Tibial nerve (tissue), 4 donors: ENCODE data around the gene ZBTB8OS. TPM values are rescaled to one million over a fixed set of nuclear protein-coding genes. Genes with fewer than 3 reads are reported as not detected.
"Not testable (repeated sequence)": the region's sequence is repeated elsewhere in the genome, so short reads cannot be mapped to it uniquely, and the experiment has no call there.

ENCODE experiments used
- DNase-seq, 2 donors: peaks; one replicate each; pipeline ENCODE4 v3.0.0-alpha.2; 2019; ENCODE audit warnings: low spot score in 2 of 2
- H3K27ac ChIP-seq, 4 donors: fragments of 200-600 bp; sonication (generic) in 3 of 4; one replicate each; pipeline ENCODE4 v1.5.1; 2017 to 2019; ENCODE audit warnings: mild to moderate bottlenecking in 1 of 4
- H3K27me3 ChIP-seq, 2 donors: fragments of 200-600 bp; sonication (generic) in 1 of 2; one replicate each; pipeline versions ENCODE4 v1.5.1 to v1.6.0; 2017 to 2019
- H3K36me3 ChIP-seq, 3 donors: fragments of 200-600 bp; sonication (generic); one replicate each; pipeline ENCODE4 v1.5.1; 2018 to 2019
- H3K4me1 ChIP-seq, 4 donors: fragments of 200-600 bp; sonication (generic) in 3 of 4; one replicate each; pipeline ENCODE4 v1.5.1; 2017 to 2019
- H3K4me3 ChIP-seq, 4 donors: fragments of 200-600 bp; sonication (generic) in 3 of 4; one replicate each; pipeline ENCODE4 v1.5.1; 2017 to 2019; ENCODE audit warnings: mild to moderate bottlenecking in 1 of 4, moderate library complexity in 1 of 4
- H3K9me3 ChIP-seq, 4 donors: fragments of 200-600 bp; sonication (generic) in 3 of 4; one replicate each; pipeline ENCODE4 v1.5.1; 2017 to 2019
- CTCF ChIP-seq, 5 experiments: fragments of 200-600 bp in 3 of 5; fragments of 450-650 bp in 2 of 5; sonication (generic) in 3 of 5; IDR thresholded peaks; one replicate each; pipeline ENCODE4 v1.5.1; 2016 to 2019; ENCODE audit warnings: antibody characterized with exemption in 5 of 5, mild to moderate bottlenecking in 3 of 5, moderate library complexity in 2 of 5
- EP300 ChIP-seq, 2 donors: sonication (generic); formaldehyde crosslinking; IDR thresholded peaks; one replicate each; pipeline ENCODE4 v1.6.1; 2017; ENCODE audit warnings: antibody characterized with exemption in 2 of 2, mild to moderate bottlenecking in 1 of 2
- POLR2A ChIP-seq, 2 donors: fragments of 450-650 bp; IDR thresholded peaks; one replicate each; pipeline ENCODE4 v1.6.1; 2017; ENCODE audit warnings: antibody characterized with exemption in 2 of 2, mild to moderate bottlenecking in 2 of 2, moderate library complexity in 2 of 2
- WGBS, 2 donors: methylation state at CpG; one replicate each; pipeline ENCODE4 v1.1.5; 2018; 5-methylcytosine and 5-hydroxymethylcytosine counted together
- total RNA-seq, 4 donors: library from RNA; depleted of rRNA; stranded (reverse); fragments of >200 nt; gene quantifications; one replicate each; pipeline ENCODE4 v1.1.0, GENCODE V29; 2016

ZBTB8OS gene
- total RNA-seq, result 10 to 100 TPM; 12.2 to 38.1 (median 23.8) TPM

- peak; percentile 87 to 93 for DNase-seq
- H3K27me3 ChIP-seq, result no peaks in the 10 kb centered on the region
- H3K9me3 ChIP-seq, result no peaks in the 10 kb centered on the region
- H3K36me3 ChIP-seq, result peaks cover 0 to 35% (median 10%) of the 10 kb centered on the region in 3 donors
- 0 to 1% methylated on average over 21 of the region's 21 CpGs for WGBS, 2 donors
- TF ChIP-seq CTCF (IDR thresholded peaks at IDR 0.05) (peak in 1 of 5 experiments; percentile 17), EP300 (IDR thresholded peaks at IDR 0.05) (peak in 1 of 2 donors; percentile 79), POLR2A (IDR thresholded peaks at IDR 0.05) (peak in 1 of 2 donors; percentile 38)
- H3K4me3 ChIP-seq, result peak within 1 kb of the TSS; percentile 56 to 93 (median 71)
- H3K4me1 ChIP-seq, result peaks cover 0 to 56% (median 25%) of the 10 kb centered on the region in 4 donors
- H3K27ac ChIP-seq, result peak within 1 kb of the TSS; percentile 99 to 100 (median 100)
Observed at GRCh38 chr1:32650248-32650751, at the start of gene ZBTB8OS. Gene ZBTB8OS, minus strand, starts transcription at chr1:32650550. Its CDS starts 21 bp downstream, at chr1:32650529.

- H3K36me3 ChIP-seq, result peaks cover 0 to 20% (median 0%) of the 10 kb centered on the region in 3 donors
- peaks cover 0 to 39% (median 5%) of the 10 kb centered on the region in 4 donors for H3K4me1 ChIP-seq
- not testable (repeated sequence) for H3K9me3 ChIP-seq, DNase-seq, H3K27ac ChIP-seq, H3K4me3 ChIP-seq, H3K27me3 ChIP-seq
- 96% methylated on average over 8 of the region's 8 CpGs for WGBS, 2 donors
Observed at GRCh38 chr1:32696996-32697395, 46.6 kb upstream of the ZBTB8OS start.

GRCh38 chr1:32696041-32696440 is 45.7 kb upstream of the ZBTB8OS start:
- WGBS, 2 donors, result 86 to 89% methylated on average over 9 of the region's 9 CpGs
- Histone ChIP-seq H3K4me3 (no peak overlapping the region), H3K9me3 (no peaks in the 10 kb centered on the region), H3K27ac (no peak overlapping the region), H3K4me1 (peaks cover 0 to 30% (median 1%) of the 10 kb centered on the region in 4 donors), H3K36me3 (peaks cover 0 to 21% (median 0%) of the 10 kb centered on the region in 3 donors), H3K27me3 (no peaks in the 10 kb centered on the region)
- TF ChIP-seq POLR2A (IDR thresholded peaks at IDR 0.05) (no peak), EP300 (IDR thresholded peaks at IDR 0.05) (no peak), CTCF (IDR thresholded peaks at IDR 0.05) (no peak)
- DNase-seq, result no peak

- no peak overlapping the region for H3K4me3 ChIP-seq
- peak; percentile 58 to 73 for DNase-seq
- peak overlapping the region in 1 of 4 donors; percentile 45 for H3K27ac ChIP-seq
- WGBS, 2 donors, result 51 to 57% methylated on average over 13 to 17 of the region's 17 CpGs
- TF ChIP-seq EP300 (IDR thresholded peaks at IDR 0.05) (no peak), POLR2A (IDR thresholded peaks at IDR 0.05) (no peak), CTCF (IDR thresholded peaks at IDR 0.05) (no peak)
- no peaks in the 10 kb centered on the region for H3K27me3 ChIP-seq
- H3K4me1 ChIP-seq, result peaks cover 0 to 27% (median 1%) of the 10 kb centered on the region in 4 donors
- peaks cover 0 to 28% (median 0%) of the 10 kb centered on the region in 3 donors for H3K36me3 ChIP-seq
- no peaks in the 10 kb centered on the region for H3K9me3 ChIP-seq
Observed at GRCh38 chr1:32695098-32695904, 45.0 kb upstream of the ZBTB8OS start.

GRCh38 chr1:32693455-32694174 is 43.3 kb upstream of the ZBTB8OS start:
- WGBS, 2 donors, result 83 to 91% methylated on average over 6 of the region's 6 CpGs
- TF ChIP-seq POLR2A (IDR thresholded peaks at IDR 0.05), result no peak
- TF ChIP-seq EP300 (IDR thresholded peaks at IDR 0.05), result no peak
- TF ChIP-seq CTCF (IDR thresholded peaks at IDR 0.05), result no peak
- no peak for DNase-seq
- H3K27ac ChIP-seq, result no peak overlapping the region
- no peaks in the 10 kb centered on the region for H3K27me3 ChIP-seq
- H3K4me3 ChIP-seq, result no peak overlapping the region
- peaks cover 0 to 32% (median 0%) of the 10 kb centered on the region in 3 donors for H3K36me3 ChIP-seq
- H3K4me1 ChIP-seq, result peaks cover 0 to 27% (median 1%) of the 10 kb centered on the region in 4 donors
- H3K9me3 ChIP-seq, result no peaks in the 10 kb centered on the region
